Mucosa of descending colon (tissue), 3 donors: Measurements from ENCODE around the gene PTTG1IP. TPM values are rescaled to one million over a fixed set of nuclear protein-coding genes. Genes with fewer than 3 reads are reported as not detected.
A peak's percentile ranks its signal among the peaks of the same experiment; 100 is the strongest.

ENCODE experiments used
- ATAC-seq: fragments of 200-7000 bp; cut with Tn5 transposase; one replicate; pipeline ENCODE4 v1.9.1; 2020; ENCODE audit warnings: mild to moderate bottlenecking, moderate library complexity
- DNase-seq, 3 donors: peaks; one replicate each; pipeline ENCODE4 v3.0.0-alpha.2; 2020
- H3K36me3 ChIP-seq: fragments of 200-600 bp; one replicate; pipeline ENCODE4 v1.8.0; 2021; ENCODE audit warnings: low read depth, mild to moderate bottlenecking
- H3K4me1 ChIP-seq: fragments of 200-600 bp; one replicate; pipeline ENCODE4 v1.8.0; 2021; ENCODE audit warnings: low read depth, mild to moderate bottlenecking
- H3K4me3 ChIP-seq: fragments of 200-600 bp; one replicate; pipeline ENCODE4 v1.8.0; 2021; ENCODE audit warnings: mild to moderate bottlenecking
- H3K9me3 ChIP-seq: fragments of 200-600 bp; one replicate; pipeline ENCODE4 v1.8.0; 2021; ENCODE audit warnings: mild to moderate bottlenecking
- intact Hi-C, 2 donors: fragments of 100-400 bp; cut with DNase I in 1 of 2; cut with micrococcal nuclease in 1 of 2; formaldehyde crosslinking; loops; one replicate each; pipeline versions ENCODE4 v1.11.0 to v1.11.1; 2022; cut with DNase I, micrococcal nuclease
- total RNA-seq, 3 donors: library from RNA; stranded (reverse); fragmentation: NEBNext Ultra II Directional in 2 of 3; extraction: Animal tissue kit (Norgen Biotek cat#: 25700) in 2 of 3; gene quantifications; one replicate each; pipeline versions ENCODE4 v1.2.1 to v1.2.4, GENCODE V29; 2021 to 2023
- TF ChIP-seq, protein P1 (sequence below): fragments of 200-600 bp; IDR thresholded peaks from one replicate; pipeline ENCODE4 v1.8.0; 2022; ENCODE audit warnings: antibody characterized with exemption, mild to moderate bottlenecking
- donor health status: DM: no; HTN: no; CAD: no; lungs with moderate emphysema.
- donor health status: DM: no; HTN: no; CAD: no.
- donor health status: DM: no; HTN: yes; CAD: no.

PTTG1IP gene
- total RNA-seq, 3 donors from 2014 or later, result 202 to 391 (median 286) TPM

DNA sequence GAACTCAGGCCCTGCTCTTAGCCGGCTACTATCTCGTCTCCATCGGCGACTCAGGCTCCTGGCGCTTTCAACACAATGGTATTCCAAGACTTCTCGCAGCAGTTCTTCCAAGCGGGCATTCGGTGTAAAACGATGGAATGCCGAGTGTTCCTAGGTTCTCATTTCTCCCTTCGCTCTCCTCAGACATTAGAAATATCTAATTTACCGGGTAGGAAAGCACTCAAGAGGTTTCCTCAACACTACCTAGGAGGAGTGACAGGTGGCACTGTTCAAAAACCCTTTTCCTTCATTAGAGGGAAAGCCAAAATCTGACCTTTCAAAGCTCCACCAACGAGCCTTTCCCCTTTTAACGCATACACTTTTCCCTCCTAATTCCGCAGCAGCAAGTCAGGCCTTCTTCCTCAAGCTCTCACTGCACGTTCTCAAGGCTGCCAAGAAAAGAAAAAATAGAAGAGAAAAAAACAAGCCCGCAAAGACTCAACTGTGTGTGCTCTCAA is 72.5 kb downstream of the PTTG1IP start:
- H3K4me1 ChIP-seq, result peaks cover 15% of the 10 kb centered on the region
- H3K9me3 ChIP-seq, result no peaks in the 10 kb centered on the region
- ATAC-seq, result peak; percentile 70
- DNase-seq, result no peak
- H3K36me3 ChIP-seq, result no peaks in the 10 kb centered on the region
- intact Hi-C loops, result no loop called here
- TF ChIP-seq, protein P1, sequence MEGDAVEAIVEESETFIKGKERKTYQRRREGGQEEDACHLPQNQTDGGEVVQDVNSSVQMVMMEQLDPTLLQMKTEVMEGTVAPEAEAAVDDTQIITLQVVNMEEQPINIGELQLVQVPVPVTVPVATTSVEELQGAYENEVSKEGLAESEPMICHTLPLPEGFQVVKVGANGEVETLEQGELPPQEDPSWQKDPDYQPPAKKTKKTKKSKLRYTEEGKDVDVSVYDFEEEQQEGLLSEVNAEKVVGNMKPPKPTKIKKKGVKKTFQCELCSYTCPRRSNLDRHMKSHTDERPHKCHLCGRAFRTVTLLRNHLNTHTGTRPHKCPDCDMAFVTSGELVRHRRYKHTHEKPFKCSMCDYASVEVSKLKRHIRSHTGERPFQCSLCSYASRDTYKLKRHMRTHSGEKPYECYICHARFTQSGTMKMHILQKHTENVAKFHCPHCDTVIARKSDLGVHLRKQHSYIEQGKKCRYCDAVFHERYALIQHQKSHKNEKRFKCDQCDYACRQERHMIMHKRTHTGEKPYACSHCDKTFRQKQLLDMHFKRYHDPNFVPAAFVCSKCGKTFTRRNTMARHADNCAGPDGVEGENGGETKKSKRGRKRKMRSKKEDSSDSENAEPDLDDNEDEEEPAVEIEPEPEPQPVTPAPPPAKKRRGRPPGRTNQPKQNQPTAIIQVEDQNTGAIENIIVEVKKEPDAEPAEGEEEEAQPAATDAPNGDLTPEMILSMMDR, result no peak
- peak overlapping the region; percentile 69 for H3K4me3 ChIP-seq

DNA sequence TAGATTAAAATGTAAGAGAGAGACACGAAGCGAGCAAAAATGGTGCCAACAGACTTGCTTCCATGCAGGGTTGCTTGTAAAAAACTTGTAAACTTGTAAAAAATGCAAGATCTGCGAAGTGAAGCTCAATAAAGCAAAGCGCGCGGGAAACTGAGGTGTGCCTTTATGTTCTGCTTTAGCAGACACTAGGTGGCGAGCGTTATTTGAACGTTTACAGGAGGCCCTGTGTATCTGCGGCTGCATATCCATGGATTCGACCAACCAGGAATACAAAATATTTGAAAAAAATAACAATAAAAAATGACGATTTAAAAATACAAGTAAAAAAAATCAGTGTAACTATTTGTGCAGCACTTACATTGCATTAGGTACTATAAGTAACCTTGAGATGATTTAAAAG is 73.4 kb downstream of the PTTG1IP start:
- no peaks in the 10 kb centered on the region for H3K9me3 ChIP-seq
- H3K36me3 ChIP-seq, result no peaks in the 10 kb centered on the region
- peak in 1 of 3 donors; percentile 74 for DNase-seq
- TF ChIP-seq, protein P1, result peak; percentile 9
- H3K4me1 ChIP-seq, result peaks cover 15% of the 10 kb centered on the region
- ATAC-seq, result peak; percentile 42
- H3K4me3 ChIP-seq, result no peak overlapping the region
- intact Hi-C loops, result no loop called here

DNA sequence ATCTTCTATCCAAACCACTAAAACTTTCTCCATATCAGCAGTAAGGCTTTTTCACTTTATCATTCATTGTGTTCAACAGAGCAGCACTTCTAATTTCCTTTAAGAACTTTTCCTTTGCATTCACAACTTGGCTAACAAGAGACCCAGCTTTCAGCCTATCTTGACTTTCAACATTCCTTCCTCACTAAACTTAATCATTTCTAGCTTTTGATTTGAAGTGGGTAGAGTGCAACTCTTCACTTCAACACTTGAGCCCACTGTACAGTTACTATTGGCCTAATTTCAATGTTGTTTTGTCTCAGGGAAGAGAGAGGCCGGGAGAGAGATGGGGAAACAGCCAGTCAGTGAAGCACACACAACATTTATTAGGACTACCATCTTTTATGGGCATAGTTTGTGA is 73.8 kb downstream of the PTTG1IP start:
- ATAC-seq (no peak), DNase-seq (no peak)
- TF ChIP-seq, protein P1, result no peak
- intact Hi-C loops, result no loop called here
- Histone ChIP-seq H3K4me1 (peaks cover 15% of the 10 kb centered on the region), H3K9me3 (no peaks in the 10 kb centered on the region), H3K36me3 (no peaks in the 10 kb centered on the region), H3K4me3 (no peak overlapping the region)

Other genes with a start within 250 kb of the PTTG1IP start
- not detected for gene KRTAP10-9, start 246.6 kb downstream of the PTTG1IP start, total RNA-seq
- gene KRTAP10-10, start 236.3 kb downstream of the PTTG1IP start, total RNA-seq, result not detected
- gene KRTAP10-11, start 227.3 kb downstream of the PTTG1IP start, total RNA-seq, result not detected
- not detected for gene KRTAP12-4, start 219.0 kb downstream of the PTTG1IP start, total RNA-seq
- not detected for gene KRTAP12-3, start 215.8 kb downstream of the PTTG1IP start, total RNA-seq
- gene KRTAP12-2, start 206.8 kb downstream of the PTTG1IP start, total RNA-seq, result not detected
- gene KRTAP12-1, start 191.5 kb downstream of the PTTG1IP start, total RNA-seq, result not detected
- not detected for gene KRTAP10-12, start 176.5 kb downstream of the PTTG1IP start, total RNA-seq
- under 1 TPM in 1 of 3 donors, not detected in 2; 0.28 TPM for gene TSPEAR, start 162.1 kb downstream of the PTTG1IP start, total RNA-seq
- gene UBE2G2, start 71.9 kb downstream of the PTTG1IP start, total RNA-seq, result 10 to 100 TPM; 64.2 to 85.4 (median 66.8) TPM
- gene SUMO3, start 55.6 kb downstream of the PTTG1IP start, total RNA-seq, result 10 to 100 TPM; 68.9 to 76.9 (median 69.4) TPM
- 10 to 100 TPM; 10.8 to 52.3 (median 51.1) TPM for gene ITGB2, start 47.2 kb upstream of the PTTG1IP start, total RNA-seq
- 10 to 100 TPM; 19.8 to 42.2 (median 20.9) TPM for gene SLX9, start 66.3 kb upstream of the PTTG1IP start, total RNA-seq
- 10 to 100 TPM in 1 of 3 donors, 1 to 10 TPM in 2; 5.4 to 91.2 (median 8.8) TPM for gene ADARB1, start 200.9 kb upstream of the PTTG1IP start, total RNA-seq